ENCODE results near the gene SYNPO2. TPM values are rescaled to one million over a fixed set of nuclear protein-coding genes. Genes with fewer than 3 reads are reported as not detected.
A peak's percentile ranks its signal among the peaks of the same experiment; 100 is the strongest.

Gene SYNPO2
- total RNA-seq, 4 donors from 2014 or later = 1,547 to 3,168 (median 2,047) TPM

DNA sequence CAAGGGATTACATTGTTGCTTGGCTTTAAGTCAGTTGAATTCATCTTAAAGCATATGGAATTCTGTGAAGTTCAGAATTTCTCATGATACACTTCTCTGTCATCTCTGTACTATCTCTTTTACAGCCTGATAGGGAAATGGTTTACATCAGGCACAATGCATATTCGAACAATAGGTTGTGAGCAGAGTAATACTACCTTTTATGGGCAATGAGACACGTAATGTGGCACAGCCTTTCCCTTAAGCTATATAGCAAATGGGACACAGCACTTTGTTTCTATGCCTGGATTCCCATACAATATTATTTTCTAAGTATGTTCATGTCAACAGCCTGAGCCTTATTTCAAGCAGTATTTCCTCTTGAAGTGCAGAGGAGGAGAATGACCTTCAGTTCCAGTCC, 58.4 kb downstream of the SYNPO2 start:
- ATAC-seq = no peak
- no peak for TF ChIP-seq POLR2A (IDR thresholded peaks at IDR 0.05)
- no peak for TF ChIP-seq EP300 (IDR thresholded peaks at IDR 0.05)
- TF ChIP-seq, protein P1, sequence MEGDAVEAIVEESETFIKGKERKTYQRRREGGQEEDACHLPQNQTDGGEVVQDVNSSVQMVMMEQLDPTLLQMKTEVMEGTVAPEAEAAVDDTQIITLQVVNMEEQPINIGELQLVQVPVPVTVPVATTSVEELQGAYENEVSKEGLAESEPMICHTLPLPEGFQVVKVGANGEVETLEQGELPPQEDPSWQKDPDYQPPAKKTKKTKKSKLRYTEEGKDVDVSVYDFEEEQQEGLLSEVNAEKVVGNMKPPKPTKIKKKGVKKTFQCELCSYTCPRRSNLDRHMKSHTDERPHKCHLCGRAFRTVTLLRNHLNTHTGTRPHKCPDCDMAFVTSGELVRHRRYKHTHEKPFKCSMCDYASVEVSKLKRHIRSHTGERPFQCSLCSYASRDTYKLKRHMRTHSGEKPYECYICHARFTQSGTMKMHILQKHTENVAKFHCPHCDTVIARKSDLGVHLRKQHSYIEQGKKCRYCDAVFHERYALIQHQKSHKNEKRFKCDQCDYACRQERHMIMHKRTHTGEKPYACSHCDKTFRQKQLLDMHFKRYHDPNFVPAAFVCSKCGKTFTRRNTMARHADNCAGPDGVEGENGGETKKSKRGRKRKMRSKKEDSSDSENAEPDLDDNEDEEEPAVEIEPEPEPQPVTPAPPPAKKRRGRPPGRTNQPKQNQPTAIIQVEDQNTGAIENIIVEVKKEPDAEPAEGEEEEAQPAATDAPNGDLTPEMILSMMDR (IDR thresholded peaks at IDR 0.05) = no peak
- TF ChIP-seq POLR2AphosphoS5 (IDR thresholded peaks at IDR 0.05) = no peak
- peak overlapping the region; percentile 55 to 95 (median 88) for H3K27ac ChIP-seq
- H3K4me3 ChIP-seq = no peak overlapping the region
- 20 to 24% methylated on average over 2 of the region's 2 CpGs for WGBS, 2 donors (ENCODE audit: low coverage in 1 of 2)
- no peaks in the 10 kb centered on the region for H3K9me3 ChIP-seq
- H3K27me3 ChIP-seq = no peaks in the 10 kb centered on the region
- H3K36me3 ChIP-seq = no peaks in the 10 kb centered on the region
- peaks cover 0 to 95% (median 24%) of the 10 kb centered on the region in 3 donors for H3K4me1 ChIP-seq

DNA sequence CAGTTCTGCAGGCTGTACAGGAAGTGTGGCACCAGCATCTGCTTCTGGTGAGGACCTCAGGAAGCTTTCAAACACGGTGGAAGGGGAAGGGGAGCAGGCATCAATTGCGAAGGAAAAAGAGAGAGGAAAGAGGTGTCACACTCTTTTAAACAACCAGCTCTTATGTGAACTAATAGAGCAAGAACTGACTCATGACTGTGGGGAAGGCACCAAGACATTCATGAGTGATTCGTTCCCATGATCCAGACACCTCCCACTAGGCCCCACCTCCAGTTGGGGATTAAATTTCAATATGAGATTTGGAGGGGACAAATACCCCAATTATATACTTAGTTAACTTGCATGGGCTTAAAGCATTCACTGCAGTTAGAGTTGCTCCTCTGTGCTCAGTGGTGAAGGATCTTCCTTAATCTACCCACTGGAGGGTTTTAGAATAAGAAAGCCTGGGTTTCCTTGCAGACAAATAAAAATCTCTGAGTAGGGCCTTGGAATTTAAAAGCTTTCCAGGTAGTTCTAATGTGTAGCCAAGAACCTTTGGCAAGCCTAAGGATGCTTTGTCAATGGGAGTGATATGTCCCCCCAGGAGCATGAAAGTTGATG, 60.0 kb downstream of the SYNPO2 start:
- TF ChIP-seq EP300 (IDR thresholded peaks at IDR 0.05) (no peak), POLR2AphosphoS5 (IDR thresholded peaks at IDR 0.05) (peak; percentile 54)
- TF ChIP-seq, protein P1 (IDR thresholded peaks at IDR 0.05) = no peak
- Histone ChIP-seq H3K4me1 (peaks cover 0 to 95% (median 25%) of the 10 kb centered on the region in 3 donors), H3K4me3 (no peak overlapping the region), H3K9me3 (no peaks in the 10 kb centered on the region), H3K27ac (peak overlapping the region in 3 of 4 donors; percentile 38 to 95 (median 92)), H3K27me3 (no peaks in the 10 kb centered on the region), H3K36me3 (no peaks in the 10 kb centered on the region)
- 38 to 39% methylated on average over 3 of the region's 3 CpGs for WGBS, 2 donors (ENCODE audit: low coverage in 1 of 2)
- no peak for ATAC-seq

DNA sequence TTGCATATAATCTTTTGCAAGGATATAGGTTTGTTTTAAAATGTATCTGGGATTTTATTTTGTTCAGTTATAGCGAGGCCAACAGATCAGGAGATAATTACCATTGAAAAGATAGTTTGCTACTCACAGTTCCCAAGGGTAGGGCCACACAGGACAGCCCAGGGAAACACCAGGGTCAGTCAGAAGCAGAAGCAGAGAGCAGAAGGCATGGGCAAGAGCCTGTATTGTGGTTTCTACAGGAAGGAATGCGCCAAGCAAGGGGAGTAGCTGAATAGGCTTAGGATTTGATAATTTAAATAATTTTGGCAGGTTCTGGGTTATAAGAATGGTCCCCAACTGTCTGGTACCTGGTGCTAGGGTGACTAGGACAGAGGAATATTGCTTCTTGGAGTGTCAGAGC, 61.6 kb downstream of the SYNPO2 start:
- TF ChIP-seq, protein P1 (IDR thresholded peaks at IDR 0.05) = no peak
- TF ChIP-seq POLR2AphosphoS5 (IDR thresholded peaks at IDR 0.05) (no peak), EP300 (IDR thresholded peaks at IDR 0.05) (no peak), POLR2A (IDR thresholded peaks at IDR 0.05) (no peak)
- H3K27me3 ChIP-seq = no peaks in the 10 kb centered on the region
- no peaks in the 10 kb centered on the region for H3K36me3 ChIP-seq
- peaks cover 9 to 95% (median 34%) of the 10 kb centered on the region in 3 donors for H3K4me1 ChIP-seq
- no peak overlapping the region for H3K4me3 ChIP-seq
- peak overlapping the region; percentile 45 to 87 (median 66) for H3K27ac ChIP-seq
- no peaks in the 10 kb centered on the region for H3K9me3 ChIP-seq
- 40 to 61% methylated on average over 2 of the region's 2 CpGs for WGBS, 2 donors (ENCODE audit: low coverage in 1 of 2)
- no peak for ATAC-seq

DNA sequence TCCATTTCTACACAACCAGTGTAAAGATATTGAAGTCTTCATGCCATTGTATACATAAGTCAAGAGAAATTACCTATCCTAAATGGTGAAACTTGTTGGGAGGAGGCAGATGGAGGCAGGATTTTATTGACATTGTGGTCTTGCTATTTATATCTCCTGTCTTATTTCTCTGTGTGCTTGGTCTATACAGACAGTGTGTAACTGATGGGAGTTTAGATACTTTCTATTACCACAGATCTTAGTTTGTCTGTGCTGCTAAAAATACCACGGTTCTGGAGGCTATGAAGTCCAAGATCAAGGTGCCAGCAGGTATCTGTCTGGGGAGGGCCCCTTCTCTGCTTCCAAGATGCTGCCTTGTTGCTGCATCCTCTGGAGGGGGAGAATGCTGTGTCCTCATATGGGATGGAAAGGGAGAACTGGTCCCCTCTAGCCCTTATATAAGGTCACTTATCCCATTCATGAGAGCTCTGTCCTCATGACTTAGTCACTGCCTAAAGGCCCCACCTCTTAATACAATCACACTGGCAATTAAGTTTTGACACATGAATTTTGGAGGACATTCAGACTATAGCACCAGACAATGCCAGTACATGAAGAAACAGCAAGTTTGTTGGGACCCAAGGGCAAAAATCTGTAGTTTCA, 62.4 kb downstream of the SYNPO2 start:
- H3K9me3 ChIP-seq = no peaks in the 10 kb centered on the region
- no peaks in the 10 kb centered on the region for H3K27me3 ChIP-seq
- peaks cover 9 to 95% (median 38%) of the 10 kb centered on the region in 3 donors for H3K4me1 ChIP-seq
- ATAC-seq = peak; percentile 12
- H3K4me3 ChIP-seq = no peak overlapping the region
- H3K36me3 ChIP-seq = no peaks in the 10 kb centered on the region
- WGBS, 2 donors (ENCODE audit: low coverage in 1 of 2) = 38% methylated on average over 1 of the region's 1 CpG; no CpG with 5 or more reads in 1 of the 2 donors
- no peak for TF ChIP-seq POLR2AphosphoS5 (IDR thresholded peaks at IDR 0.05)
- TF ChIP-seq EP300 (IDR thresholded peaks at IDR 0.05) = no peak
- TF ChIP-seq, protein P1 (IDR thresholded peaks at IDR 0.05) = no peak
- no peak for TF ChIP-seq POLR2A (IDR thresholded peaks at IDR 0.05)
- peak overlapping the region; percentile 59 to 87 (median 66) for H3K27ac ChIP-seq

DNA sequence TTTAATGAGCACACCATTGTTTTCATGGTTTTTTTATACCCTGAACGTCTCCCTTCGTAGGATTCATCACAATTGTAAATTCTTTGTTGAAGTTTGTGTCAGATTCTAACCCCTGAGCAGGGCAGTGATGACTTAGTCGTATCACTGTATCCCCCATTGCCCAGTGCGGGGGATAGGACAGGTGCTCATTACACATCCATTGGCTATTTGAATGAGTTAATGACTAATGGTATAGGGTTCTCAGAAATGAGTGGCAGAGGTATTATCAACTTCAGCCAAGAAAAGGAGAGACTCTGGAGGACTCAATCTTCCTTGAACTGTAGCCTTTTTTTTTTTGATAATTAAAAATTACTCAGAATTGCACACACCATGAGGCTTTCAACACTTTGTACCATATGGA, 64.6 kb downstream of the SYNPO2 start:
- TF ChIP-seq EP300 (IDR thresholded peaks at IDR 0.05) = no peak
- TF ChIP-seq, protein P1 (IDR thresholded peaks at IDR 0.05) = no peak
- no peak for TF ChIP-seq POLR2A (IDR thresholded peaks at IDR 0.05)
- TF ChIP-seq POLR2AphosphoS5 (IDR thresholded peaks at IDR 0.05) = no peak
- Histone ChIP-seq H3K27me3 (no peaks in the 10 kb centered on the region), H3K4me3 (no peak overlapping the region), H3K36me3 (no peaks in the 10 kb centered on the region), H3K27ac (peak overlapping the region; percentile 77 to 87 (median 82)), H3K4me1 (peaks cover 18 to 94% (median 43%) of the 10 kb centered on the region in 3 donors), H3K9me3 (no peaks in the 10 kb centered on the region)
- WGBS, 2 donors (ENCODE audit: low coverage in 1 of 2) = 22 to 41% methylated on average over 2 to 4 of the region's 4 CpGs
- no peak for ATAC-seq
